ENCODE measurements around the gene CNTRL. TPM values are rescaled to one million over a fixed set of nuclear protein-coding genes. Genes with fewer than 3 reads are reported as not detected.

Gene CNTRL
- total and polyA plus RNA-seq, 2 donors (not counting 1 experiment from before 2014, with no cell fraction given): 40.0 to 146 TPM

GRCh38 chr9:121185178-121185745 lies 110.5 kb downstream of the CNTRL start:
- Histone ChIP-seq H2AFZ (ENCODE audit: insufficient read depth, low read depth, low read length, poor library complexity, severe bottlenecking) (no peak overlapping the region), H3K4me3 (ENCODE audit: control extremely low read depth in 1 of 5, extremely low read depth in 1 of 5, insufficient read depth in 1 of 5, low read depth in 2 of 5, low read length in 4 of 5) (no peak overlapping the region), H3K36me3 (replicated peaks in 1 of 2; ENCODE audit: control extremely low read depth in 1 of 2, control insufficient read depth in 1 of 2, extremely low read depth in 1 of 2, insufficient read depth in 2 of 2, low read length in 1 of 2) (peaks cover 2 to 60% of the 10 kb centered on the region in 2 experiments), H3K4me2 (replicated peaks; ENCODE audit: low read depth, low read length, poor library complexity, severe bottlenecking) (peak overlapping the region; percentile 30), H3K79me2 (ENCODE audit: control insufficient read depth, insufficient read depth, low read length) (peaks cover 78% of the 10 kb centered on the region), H3K9ac (ENCODE audit: low read length) (no peak overlapping the region), H3K9me3 (ENCODE audit: control extremely low read depth in 1 of 3, control insufficient read depth in 2 of 3, insufficient read depth in 1 of 3, low read length in 2 of 3) (no peaks in the 10 kb centered on the region), H3K27me3 (replicated peaks in 1 of 4; ENCODE audit: control extremely low read depth in 1 of 4, control insufficient read depth in 3 of 4, insufficient read depth in 4 of 4, low read length in 3 of 4) (no peaks in the 10 kb centered on the region), H4K20me1 (ENCODE audit: control insufficient read depth, insufficient read depth, low read length, poor library complexity, severe bottlenecking) (peaks cover 13% of the 10 kb centered on the region), H3K27ac (ENCODE audit: low read length in 2 of 2) (peak overlapping the region; percentile 34 to 64), H3K4me1 (ENCODE audit: control insufficient read depth in 2 of 2, insufficient read depth in 2 of 2, low read length in 2 of 2) (peaks cover 36 to 39% of the 10 kb centered on the region in 2 donors)
- peak overlapping the region; percentile 3 for H3K4me3 Mint-ChIP-seq
- peaks cover 55% of the 10 kb centered on the region for H3K4me1 Mint-ChIP-seq
- no peak for TF ChIP-seq CTCF (IDR thresholded peaks at IDR 0.05)
- TF ChIP-seq EZH2 (IDR thresholded peaks at IDR 0.05; ENCODE audit: borderline replicate concordance, insufficient read depth, low read depth, low read length, poor library complexity, severe bottlenecking): no peak
- DNase-seq (peak; percentile 53), ATAC-seq (ENCODE audit: low read depth) (peak; percentile 56)
- POLR2A ChIA-PET: interaction anchor here (1.0 to 1.4 kb wide), 2 partner anchors 9 to 12 kb away, joined by 3 read pairs; no protein-coding TSS in a partner anchor
- H3K27ac Mint-ChIP-seq: peak overlapping the region; percentile 50
- intact Hi-C loops (cut with micrococcal nuclease): no loop called here
- CTCF ChIA-PET: interaction anchor here (0.9 to 1.5 kb wide), 6 partner anchors 9 to 23 kb away, joined by 3 to 9 read pairs (median 3); partner anchors contain the start of gene RAB14
- no CpG with 5 or more reads among the region's 3 CpGs for WGBS (ENCODE audit: insufficient coverage)
- no peaks in the 10 kb centered on the region for H3K27me3 Mint-ChIP-seq
- H3K9me3 Mint-ChIP-seq (ENCODE audit: insufficient read depth): no peaks in the 10 kb centered on the region

GRCh38 chr9:121185774-121186403 lies 111.1 kb downstream of the CNTRL start:
- WGBS (ENCODE audit: insufficient coverage): 100% methylated on average over 2 of the region's 4 CpGs

More at GRCh38 chr9:121185774-121186403, 111.1 kb downstream of the CNTRL start:
- no peak overlapping the region for H3K4me3 ChIP-seq (ENCODE audit: control extremely low read depth in 1 of 5, extremely low read depth in 1 of 5, insufficient read depth in 1 of 5, low read depth in 2 of 5, low read length in 4 of 5)
- POLR2A ChIA-PET: interaction anchor here (1.0 to 1.4 kb wide), 2 partner anchors 10 to 11 kb away, joined by 3 read pairs; no protein-coding TSS in a partner anchor
- intact Hi-C loops (cut with micrococcal nuclease): loop anchor here (2.0 kb wide), 1 partner anchor 13 kb away; no protein-coding TSS in a partner anchor
- no peak overlapping the region for H3K9ac ChIP-seq (ENCODE audit: low read length)
- ATAC-seq (ENCODE audit: low read depth) (no peak), DNase-seq (no peak)
- no peak overlapping the region for H2AFZ ChIP-seq (ENCODE audit: insufficient read depth, low read depth, low read length, poor library complexity, severe bottlenecking)
- H3K27ac ChIP-seq (ENCODE audit: low read length in 2 of 2): peak overlapping the region; percentile 34 to 64
- peak overlapping the region; percentile 23 for H3K4me3 Mint-ChIP-seq
- CTCF ChIA-PET: interaction anchor here (0.9 to 2.0 kb wide), 7 partner anchors 10 to 22 kb away, joined by 3 to 9 read pairs (median 3); partner anchors contain the start of gene RAB14
- H3K27ac Mint-ChIP-seq: peak overlapping the region; percentile 66
- peaks cover 59% of the 10 kb centered on the region for H3K4me1 Mint-ChIP-seq
- peaks cover 84% of the 10 kb centered on the region for H3K79me2 ChIP-seq (ENCODE audit: control insufficient read depth, insufficient read depth, low read length)
- H3K36me3 ChIP-seq (replicated peaks in 1 of 2; ENCODE audit: control extremely low read depth in 1 of 2, control insufficient read depth in 1 of 2, extremely low read depth in 1 of 2, insufficient read depth in 2 of 2, low read length in 1 of 2): peaks cover 2 to 58% of the 10 kb centered on the region in 2 experiments
- peaks cover 36 to 43% of the 10 kb centered on the region in 2 donors for H3K4me1 ChIP-seq (ENCODE audit: control insufficient read depth in 2 of 2, insufficient read depth in 2 of 2, low read length in 2 of 2)
- no peaks in the 10 kb centered on the region for H3K27me3 ChIP-seq (replicated peaks in 1 of 4; ENCODE audit: control extremely low read depth in 1 of 4, control insufficient read depth in 3 of 4, insufficient read depth in 4 of 4, low read length in 3 of 4)
- H3K4me2 ChIP-seq (replicated peaks; ENCODE audit: low read depth, low read length, poor library complexity, severe bottlenecking): peak overlapping the region; percentile 30
- H3K9me3 Mint-ChIP-seq (ENCODE audit: insufficient read depth): no peaks in the 10 kb centered on the region
- peaks cover 13% of the 10 kb centered on the region for H4K20me1 ChIP-seq (ENCODE audit: control insufficient read depth, insufficient read depth, low read length, poor library complexity, severe bottlenecking)
- H3K9me3 ChIP-seq (ENCODE audit: control extremely low read depth in 1 of 3, control insufficient read depth in 2 of 3, insufficient read depth in 1 of 3, low read length in 2 of 3): no peaks in the 10 kb centered on the region
- TF ChIP-seq EZH2 (IDR thresholded peaks at IDR 0.05; ENCODE audit: borderline replicate concordance, insufficient read depth, low read depth, low read length, poor library complexity, severe bottlenecking) (no peak), CTCF (IDR thresholded peaks at IDR 0.05) (no peak)
- no peaks in the 10 kb centered on the region for H3K27me3 Mint-ChIP-seq
